ENCODE results near the gene MED14.

DNA sequence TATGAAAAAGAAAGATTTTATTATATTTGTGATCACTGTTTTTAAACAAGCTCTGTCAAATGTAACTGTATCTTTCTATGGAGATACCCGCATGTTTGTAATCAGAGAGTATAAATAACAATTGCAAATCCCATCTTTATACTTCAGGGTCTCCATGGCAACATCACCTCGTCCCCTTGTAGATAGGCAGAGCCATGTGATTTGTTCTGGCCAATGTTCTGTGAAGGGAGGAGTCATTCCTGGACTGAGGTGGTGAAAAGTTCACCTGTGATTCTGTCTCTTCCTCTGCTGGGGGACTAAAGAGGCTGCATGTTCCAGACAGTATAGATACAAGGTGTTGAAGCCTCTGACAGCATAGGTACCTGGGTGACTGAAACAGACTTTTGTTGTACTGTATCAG lies 45.6 kb upstream of the MED14 start:
- TF ChIP-seq POLR2AphosphoS5 (IDR thresholded peaks at IDR 0.05; ENCODE audit: borderline replicate concordance, low read depth, low read length): no peak
- no peak for TF ChIP-seq EZH2 (IDR thresholded peaks at IDR 0.05)

Measured in SK-N-MC (cell line).